Endothelial cell of umbilical vein (primary cell): ENCODE results near the gene WDR90.

ENCODE experiments used
- CTCF ChIP-seq, 2 donors: IDR thresholded peaks; 1 replicate in 1 of 2; 2 replicates in 1 of 2; pipeline ENCODE4 v1.5.1; 2011; ENCODE audit warnings: low read length in 2 of 2, mild to moderate bottlenecking in 2 of 2, moderate library complexity in 2 of 2, control low read depth in 1 of 2, inconsistent platforms in 1 of 2, low read depth in 1 of 2; ENCODE audit not compliant: insufficient read depth in 1 of 2; ENCODE audit errors: extremely low read depth in 1 of 2
- EZH2 ChIP-seq: IDR thresholded peaks from 2 replicates; pipeline ENCODE4 v1.6.1; 2012; ENCODE audit warnings: borderline replicate concordance, low read depth, mild to moderate bottlenecking, moderate library complexity, low read length, inconsistent platforms; ENCODE audit not compliant: severe bottlenecking
- MAX ChIP-seq: IDR thresholded peaks from 2 replicates; pipeline ENCODE4 v1.6.1; 2011; ENCODE audit not compliant: insufficient read depth, insufficient read length
- MYC ChIP-seq: IDR thresholded peaks from one replicate; pipeline ENCODE4 v1.6.1; 2011; ENCODE audit warnings: mild to moderate bottlenecking, low read depth, low read length
- POLR2A ChIP-seq: IDR thresholded peaks from 2 replicates; pipeline ENCODE4 v1.6.1; 2012; ENCODE audit warnings: low read depth, mild to moderate bottlenecking, control low read depth, low read length

- TF ChIP-seq MAX (no peak), CTCF (IDR thresholded peaks at IDR 0.05; ENCODE audit: extremely low read depth in 1 of 2, insufficient read depth in 1 of 2, low read depth in 1 of 2, low read length in 2 of 2) (no peak), MYC (no peak), POLR2A (no peak), EZH2 (no peak)
Observed at GRCh38 chr16:628321-629061, 20.7 kb upstream of the WDR90 start.
